HepG2 (cell line): ENCODE data around the gene FAM222B. TPM values are rescaled to one million over a fixed set of nuclear protein-coding genes. Genes with fewer than 3 reads are reported as not detected.
A peak's percentile ranks its signal among the peaks of the same experiment; 100 is the strongest.

ENCODE experiments used
- GATA4 ChIP-seq: sonication (generic); IDR thresholded peaks from 2 replicates; pipeline ENCODE4 v1.6.1; 2016; ENCODE audit warnings: antibody characterized with exemption, low read depth, borderline replicate concordance
- KLF13 ChIP-seq: sonication (generic); formaldehyde crosslinking; IDR thresholded peaks from 2 replicates; pipeline ENCODE4 v1.4.0; 2020; ENCODE audit warnings: mild to moderate bottlenecking, missing genetic modification reagents
- LCORL ChIP-seq, 2 experiments: fragments of 450-650 bp in 1 of 2; sonication (generic) in 1 of 2; formaldehyde crosslinking in 1 of 2; IDR thresholded peaks; 2 replicates each; pipeline versions ENCODE4 v1.5.0 to v1.6.1; 2017 to 2020; ENCODE audit warnings: antibody characterized with exemption in 1 of 2, missing genetic modification reagents in 1 of 2
- MTF1 ChIP-seq: sonication (generic); formaldehyde crosslinking; IDR thresholded peaks from 2 replicates; pipeline ENCODE4 v1.5.0; 2020; ENCODE audit warnings: missing genetic modification reagents
- NAIF1 ChIP-seq: sonication (generic); formaldehyde crosslinking; IDR thresholded peaks from 2 replicates; pipeline ENCODE4 v1.5.0; 2020; ENCODE audit warnings: mild to moderate bottlenecking, missing genetic modification reagents, borderline replicate concordance
- NR2F2 ChIP-seq: IDR thresholded peaks from 2 replicates; pipeline ENCODE4 v1.6.1; 2012; ENCODE audit warnings: low read depth, inconsistent platforms, borderline replicate concordance
- ZBTB7A ChIP-seq: sonication (generic); formaldehyde crosslinking; IDR thresholded peaks from 2 replicates; pipeline ENCODE4 v1.8.0; 2022; ENCODE audit warnings: mild to moderate bottlenecking, missing genetic modification reagents
- ZNF142 ChIP-seq: sonication (generic); formaldehyde crosslinking; IDR thresholded peaks from 2 replicates; pipeline ENCODE4 v1.4.0; 2020; ENCODE audit warnings: missing genetic modification reagents
- ZNF143 ChIP-seq: sonication (generic); formaldehyde crosslinking; IDR thresholded peaks from 2 replicates; pipeline ENCODE4 v1.4.0; 2020; ENCODE audit warnings: missing genetic modification reagents
- ZNF280B ChIP-seq: sonication (generic); formaldehyde crosslinking; IDR thresholded peaks from 2 replicates; pipeline ENCODE4 v1.5.0; 2020; ENCODE audit warnings: missing genetic modification reagents, mild to moderate bottlenecking, borderline replicate concordance
- polyA plus RNA-seq, 8 experiments: library from polyadenylated mRNA; depleted of rRNA in 3 of 8; stranded (reverse) in 7 of 8; unstranded in 1 of 8; fragments of >200 nt; fragmentation: Illumina TruSeq in 4 of 8; extraction: Trizol in 4 of 8; gene quantifications; 2 replicates each; pipeline versions ENCODE4 v1.2.1 to v1.2.3, GENCODE V29; 2011 to 2016; ENCODE audit warnings: low read depth in 4 of 8, missing spikeins in 1 of 8, mixed read lengths in 1 of 8; ENCODE audit not compliant: insufficient read depth in 1 of 8
- total RNA-seq, 5 experiments: library from RNA; depleted of rRNA; stranded (reverse); fragments of >200 nt; fragmentation: Illumina TruSeq; extraction: Trizol; gene quantifications; 2 replicates each; pipeline ENCODE4 v1.2.3, GENCODE V29; 2016; ENCODE audit warnings: low read depth in 1 of 5
- TF ChIP-seq, protein P1 (sequence below): conservative IDR thresholded peaks from 2 replicates; pipeline ENCODE4 v1.6.1; 2018; ENCODE audit warnings: missing genetic modification reagents
- TF ChIP-seq, protein P2 (sequence below): sonication (generic); formaldehyde crosslinking; IDR thresholded peaks from 2 replicates; pipeline ENCODE4 v1.5.0; 2020; ENCODE audit warnings: mild to moderate bottlenecking, missing genetic modification reagents, borderline replicate concordance

Gene FAM222B
- total and polyA plus RNA-seq, 2 of the 13 experiments (the other 11 are each of a cell fraction or from before 2014, with no cell fraction given) = 3.5 to 7.3 TPM

DNA sequence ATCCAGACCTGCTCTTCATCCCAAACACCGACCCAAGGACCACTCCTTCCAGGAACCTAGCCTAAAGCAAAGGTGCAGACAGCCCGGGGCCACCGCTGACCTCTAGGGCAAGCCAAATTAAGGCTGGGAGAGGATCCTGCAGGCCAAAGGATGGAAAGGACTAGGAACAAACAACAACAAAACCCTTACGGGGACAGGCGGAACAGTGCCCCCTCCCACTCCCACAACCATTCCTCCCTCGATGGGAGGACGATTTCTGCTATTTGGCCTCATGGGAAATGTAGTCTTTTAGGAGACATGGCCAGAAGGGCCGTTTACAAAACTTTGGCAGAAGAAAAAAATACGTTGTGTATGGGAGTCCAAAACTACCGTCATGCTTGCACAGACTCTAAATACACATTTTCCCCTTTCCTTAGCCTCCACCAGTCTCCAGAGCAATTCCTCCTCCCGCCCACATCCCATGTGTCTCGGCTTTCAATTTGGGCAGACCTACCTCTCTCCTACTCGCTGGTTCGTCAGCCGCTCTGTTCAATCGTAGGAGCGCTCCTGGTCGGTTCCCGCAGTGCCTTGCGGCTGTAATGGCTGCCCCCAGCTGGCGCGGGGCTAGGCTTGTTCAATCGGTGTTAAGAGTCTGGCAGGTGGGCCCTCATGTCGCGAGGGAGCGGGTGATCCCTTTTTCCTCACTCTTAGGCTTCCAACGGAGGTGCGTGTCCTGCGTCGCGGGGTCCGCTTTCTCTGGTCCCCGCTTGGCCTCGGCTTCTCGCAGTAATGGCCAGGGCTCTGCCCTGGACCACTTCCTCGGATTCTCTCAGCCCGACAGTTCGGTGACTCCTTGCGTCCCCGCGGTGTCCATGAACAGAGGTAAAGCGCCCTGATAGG is 12.1 kb upstream of the FAM222B start, which contains the start of gene ERAL1 (continued):
- TF ChIP-seq NAIF1 (CRISPR knock-in tag) (no peak), KLF13 (no peak; the same call in 1 of the 2 replicates), LCORL (IDR thresholded peaks at IDR 0.05) (no peak), LCORL (CRISPR knock-in tag; IDR thresholded peaks at IDR 0.05) (peak; percentile 49), NR2F2 (no peak), ZNF280B (CRISPR knock-in tag) (peak; percentile 81), MTF1 (CRISPR knock-in tag) (0 out of 2 replicates have a peak, but pooled peaks have one; percentile 49), GATA4 (no peak), ZNF143 (CRISPR knock-in tag) (peak; percentile 94), ZBTB7A (CRISPR knock-in tag) (no peak), ZNF142 (CRISPR knock-in tag) (peak; percentile 78)
- TF ChIP-seq, protein P1, sequence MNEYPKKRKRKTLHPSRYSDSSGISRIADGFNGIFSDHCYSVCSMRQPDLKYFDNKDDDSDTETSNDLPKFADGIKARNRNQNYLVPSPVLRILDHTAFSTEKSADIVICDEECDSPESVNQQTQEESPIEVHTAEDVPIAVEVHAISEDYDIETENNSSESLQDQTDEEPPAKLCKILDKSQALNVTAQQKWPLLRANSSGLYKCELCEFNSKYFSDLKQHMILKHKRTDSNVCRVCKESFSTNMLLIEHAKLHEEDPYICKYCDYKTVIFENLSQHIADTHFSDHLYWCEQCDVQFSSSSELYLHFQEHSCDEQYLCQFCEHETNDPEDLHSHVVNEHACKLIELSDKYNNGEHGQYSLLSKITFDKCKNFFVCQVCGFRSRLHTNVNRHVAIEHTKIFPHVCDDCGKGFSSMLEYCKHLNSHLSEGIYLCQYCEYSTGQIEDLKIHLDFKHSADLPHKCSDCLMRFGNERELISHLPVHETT (CRISPR knock-in tag) = 0 out of 2 replicates have a peak, but pooled peaks have one; percentile 49
- TF ChIP-seq, protein P2, sequence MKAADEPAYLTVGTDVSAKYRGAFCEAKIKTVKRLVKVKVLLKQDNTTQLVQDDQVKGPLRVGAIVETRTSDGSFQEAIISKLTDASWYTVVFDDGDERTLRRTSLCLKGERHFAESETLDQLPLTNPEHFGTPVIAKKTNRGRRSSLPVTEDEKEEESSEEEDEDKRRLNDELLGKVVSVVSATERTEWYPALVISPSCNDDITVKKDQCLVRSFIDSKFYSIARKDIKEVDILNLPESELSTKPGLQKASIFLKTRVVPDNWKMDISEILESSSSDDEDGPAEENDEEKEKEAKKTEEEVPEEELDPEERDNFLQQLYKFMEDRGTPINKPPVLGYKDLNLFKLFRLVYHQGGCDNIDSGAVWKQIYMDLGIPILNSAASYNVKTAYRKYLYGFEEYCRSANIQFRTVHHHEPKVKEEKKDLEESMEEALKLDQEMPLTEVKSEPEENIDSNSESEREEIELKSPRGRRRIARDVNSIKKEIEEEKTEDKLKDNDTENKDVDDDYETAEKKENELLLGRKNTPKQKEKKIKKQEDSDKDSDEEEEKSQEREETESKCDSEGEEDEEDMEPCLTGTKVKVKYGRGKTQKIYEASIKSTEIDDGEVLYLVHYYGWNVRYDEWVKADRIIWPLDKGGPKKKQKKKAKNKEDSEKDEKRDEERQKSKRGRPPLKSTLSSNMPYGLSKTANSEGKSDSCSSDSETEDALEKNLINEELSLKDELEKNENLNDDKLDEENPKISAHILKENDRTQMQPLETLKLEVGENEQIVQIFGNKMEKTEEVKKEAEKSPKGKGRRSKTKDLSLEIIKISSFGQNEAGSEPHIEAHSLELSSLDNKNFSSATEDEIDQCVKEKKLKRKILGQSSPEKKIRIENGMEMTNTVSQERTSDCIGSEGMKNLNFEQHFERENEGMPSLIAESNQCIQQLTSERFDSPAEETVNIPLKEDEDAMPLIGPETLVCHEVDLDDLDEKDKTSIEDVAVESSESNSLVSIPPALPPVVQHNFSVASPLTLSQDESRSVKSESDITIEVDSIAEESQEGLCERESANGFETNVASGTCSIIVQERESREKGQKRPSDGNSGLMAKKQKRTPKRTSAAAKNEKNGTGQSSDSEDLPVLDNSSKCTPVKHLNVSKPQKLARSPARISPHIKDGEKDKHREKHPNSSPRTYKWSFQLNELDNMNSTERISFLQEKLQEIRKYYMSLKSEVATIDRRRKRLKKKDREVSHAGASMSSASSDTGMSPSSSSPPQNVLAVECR (CRISPR knock-in tag) = peak; percentile 93
